Measurements from ENCODE around the gene KLF6. TPM values are rescaled to one million over a fixed set of nuclear protein-coding genes. Genes with fewer than 3 reads are reported as not detected.

KLF6 gene
- total RNA-seq, 1 donor from 2014 or later, result 144 TPM

- DNase-seq (ENCODE audit: low spot score in 2 of 2), result no peak
- no peak overlapping the region for H3K27ac ChIP-seq
Measured at GRCh38 chr10:3830946-3831345, 45.9 kb upstream of the KLF6 start.

GRCh38 chr10:3829156-3830050 lies 44.4 kb upstream of the KLF6 start:
- peak overlapping the region; percentile 53 to 57 for H3K4me3 ChIP-seq
- DNase-seq (ENCODE audit: low spot score in 2 of 2), result no peak
- no peak for TF ChIP-seq CTCF (IDR thresholded peaks at IDR 0.05)
- intact Hi-C loops (cut with DNase I), result loop anchor here (2.0 kb wide), 1 partner anchor 19 kb away; no protein-coding TSS in a partner anchor
- H3K27me3 ChIP-seq, result no peaks in the 10 kb centered on the region
- H3K36me3 ChIP-seq, result no peaks in the 10 kb centered on the region
- H3K4me1 ChIP-seq, result peaks cover 0 to 16% of the 10 kb centered on the region in 2 donors
- no peaks in the 10 kb centered on the region for H3K9me3 ChIP-seq
- peak overlapping the region; percentile 69 for H3K27ac ChIP-seq

More at GRCh38 chr10:3830946-3831345, 45.9 kb upstream of the KLF6 start:
- TF ChIP-seq CTCF (IDR thresholded peaks at IDR 0.05), result no peak
- intact Hi-C loops (cut with DNase I), result no loop called here
- no peaks in the 10 kb centered on the region for H3K9me3 ChIP-seq
- H3K4me3 ChIP-seq, result no peak overlapping the region
- peaks cover 0 to 16% of the 10 kb centered on the region in 2 donors for H3K4me1 ChIP-seq
- no peaks in the 10 kb centered on the region for H3K27me3 ChIP-seq
- no peaks in the 10 kb centered on the region for H3K36me3 ChIP-seq

GRCh38 chr10:3828404-3829155 lies 43.6 kb upstream of the KLF6 start:
- intact Hi-C loops (cut with DNase I), result loop anchor here (2.0 kb wide), 1 partner anchor 18 kb away; no protein-coding TSS in a partner anchor
- Histone ChIP-seq H3K9me3 (no peaks in the 10 kb centered on the region), H3K4me3 (peak overlapping the region; percentile 53 to 57), H3K27ac (peak overlapping the region; percentile 69), H3K27me3 (no peaks in the 10 kb centered on the region), H3K36me3 (no peaks in the 10 kb centered on the region), H3K4me1 (peaks cover 0 to 16% of the 10 kb centered on the region in 2 donors)
- DNase-seq (ENCODE audit: low spot score in 2 of 2), result no peak
- no peak for TF ChIP-seq CTCF (IDR thresholded peaks at IDR 0.05)

GRCh38 chr10:3827768-3828403 lies 42.9 kb upstream of the KLF6 start:
- Histone ChIP-seq H3K4me1 (peaks cover 0 to 16% of the 10 kb centered on the region in 2 donors), H3K9me3 (no peaks in the 10 kb centered on the region), H3K27ac (peak overlapping the region; percentile 69), H3K36me3 (no peaks in the 10 kb centered on the region), H3K4me3 (no peak overlapping the region), H3K27me3 (no peaks in the 10 kb centered on the region)
- intact Hi-C loops (cut with DNase I), result loop anchor here (2.0 kb wide), 1 partner anchor 17 kb away; no protein-coding TSS in a partner anchor
- DNase-seq (ENCODE audit: low spot score in 2 of 2), result no peak
- TF ChIP-seq CTCF (IDR thresholded peaks at IDR 0.05), result no peak

GRCh38 chr10:3827266-3827665 lies 42.3 kb upstream of the KLF6 start:
- H3K36me3 ChIP-seq, result no peaks in the 10 kb centered on the region
- H3K4me3 ChIP-seq, result no peak overlapping the region
- no peak for TF ChIP-seq CTCF (IDR thresholded peaks at IDR 0.05)
- H3K27ac ChIP-seq, result peak overlapping the region; percentile 45 to 54
- no peaks in the 10 kb centered on the region for H3K27me3 ChIP-seq
- intact Hi-C loops (cut with DNase I), result no loop called here
- peaks cover 0 to 16% of the 10 kb centered on the region in 2 donors for H3K4me1 ChIP-seq
- no peaks in the 10 kb centered on the region for H3K9me3 ChIP-seq
- no peak for DNase-seq (ENCODE audit: low spot score in 2 of 2)

All from ascending aorta (tissue), 2 donors.